Embryonic facial prominence (tissue), 1 donor: ENCODE measurements around the gene NEO1.

ENCODE experiments used
- DNase-seq: peaks from one replicate; pipeline ENCODE4 v3.0.0-alpha.2; 2016; ENCODE audit errors: extremely low spot score

Gene NEO1

GRCh38 chr15:73028831-73029451, 23.3 kb upstream of the NEO1 start:
- DNase-seq = no peak

GRCh38 chr15:73030122-73030679, 22.1 kb upstream of the NEO1 start:
- DNase-seq = no peak

- no peak for DNase-seq
These were observed 20.6 kb upstream of the NEO1 start for GRCh38 chr15:73031648-73032047.

DNA sequence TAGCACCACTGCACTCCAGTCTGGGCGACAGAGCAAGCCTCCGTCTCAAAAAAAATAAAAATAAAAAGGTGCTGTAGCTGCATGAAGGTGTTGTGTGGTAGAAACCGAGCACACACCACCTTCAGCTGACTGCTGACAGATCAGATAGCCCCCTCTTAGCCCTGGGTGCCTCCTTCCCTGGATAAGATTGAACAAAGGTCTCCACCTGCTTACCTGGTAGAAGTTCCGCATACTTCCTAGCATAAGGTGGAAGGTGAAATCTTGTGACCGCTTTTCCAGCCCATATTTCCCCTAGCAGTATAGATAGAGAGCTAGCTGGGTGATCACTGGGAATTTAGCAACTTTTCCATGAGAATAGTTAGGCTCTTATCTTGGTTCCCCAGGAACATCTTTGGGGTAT, 18.7 kb upstream of the NEO1 start:
- DNase-seq = no peak

DNA sequence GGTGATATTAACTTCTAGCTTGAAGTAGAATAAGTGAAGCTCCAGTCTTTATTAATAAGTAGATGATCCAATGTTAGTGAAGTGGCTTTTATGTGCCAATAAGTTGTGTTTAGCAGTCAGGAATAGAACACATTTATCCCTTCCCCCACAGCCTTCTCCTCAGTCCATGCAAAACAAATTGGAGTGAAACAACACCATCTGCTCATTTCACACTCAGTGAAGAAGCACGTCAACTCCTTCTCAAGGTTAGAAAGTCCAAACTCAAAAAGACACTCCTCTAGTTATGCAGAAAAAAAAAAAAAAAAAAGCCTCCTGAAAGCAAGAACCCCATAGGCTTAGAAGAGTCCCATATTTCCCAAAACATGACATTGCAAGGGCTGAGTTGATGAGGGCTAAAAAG, 18.0 kb upstream of the NEO1 start:
- no peak for DNase-seq

DNA sequence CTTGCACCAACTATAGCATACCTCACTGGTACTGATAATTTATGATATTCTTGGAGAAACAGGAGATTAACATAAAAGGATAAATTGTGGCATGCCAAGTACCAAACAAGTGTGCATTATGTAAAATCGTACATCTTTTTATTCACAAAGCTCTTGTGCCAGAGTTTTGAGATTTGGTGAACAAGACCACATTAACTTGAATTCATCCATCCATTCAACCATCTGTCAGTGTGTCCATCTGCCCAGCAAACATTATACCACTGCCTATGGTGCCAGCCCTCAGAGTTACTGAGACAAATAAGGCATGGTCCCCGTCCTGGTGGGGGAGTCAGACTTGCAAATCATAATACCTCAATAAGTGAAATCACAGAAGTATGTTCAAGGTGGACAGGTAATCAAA, 17.0 kb upstream of the NEO1 start:
- no peak for DNase-seq

DNA sequence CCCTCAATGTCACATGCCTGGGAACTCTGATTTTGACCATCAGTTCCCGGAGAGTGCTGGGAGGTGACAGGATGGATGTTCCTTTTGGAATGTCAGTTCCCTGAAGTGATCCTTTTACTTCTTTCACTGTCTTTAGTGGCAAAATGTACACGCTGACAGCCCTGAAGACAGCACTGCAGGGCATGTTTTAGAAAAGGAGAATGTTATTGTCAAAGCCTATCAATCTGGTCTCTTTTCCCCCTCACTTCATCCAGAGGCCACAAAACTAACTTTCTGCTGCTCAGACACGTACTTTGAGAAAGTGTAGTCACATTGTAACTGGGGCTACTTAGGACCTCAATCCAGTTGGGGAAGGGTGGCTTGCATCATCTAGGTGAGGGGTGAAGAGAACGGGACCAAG, 14.0 kb upstream of the NEO1 start:
- DNase-seq = no peak

DNA sequence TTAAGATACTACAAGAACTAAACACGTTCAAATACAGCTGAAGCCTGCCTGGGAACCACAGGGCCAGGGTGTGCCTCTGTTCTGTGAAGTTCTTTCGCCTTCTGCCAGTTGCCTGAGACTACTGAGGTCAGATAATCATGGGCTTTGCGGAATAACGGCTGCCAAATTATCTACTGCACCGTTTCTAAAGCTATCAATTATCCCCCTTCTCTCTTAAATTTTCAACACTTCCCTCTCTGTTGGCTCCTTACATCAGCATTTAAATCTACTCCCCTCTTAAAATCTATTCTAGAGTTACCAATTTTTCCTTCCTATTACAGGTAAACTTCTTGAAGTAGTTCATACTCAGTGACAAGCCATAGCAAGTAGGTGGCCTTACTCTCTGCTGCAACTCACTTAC, 6.2 kb upstream of the NEO1 start:
- DNase-seq = no peak

GRCh38 chr15:73047882-73048281, 4.4 kb upstream of the NEO1 start:
- DNase-seq = no peak

DNA sequence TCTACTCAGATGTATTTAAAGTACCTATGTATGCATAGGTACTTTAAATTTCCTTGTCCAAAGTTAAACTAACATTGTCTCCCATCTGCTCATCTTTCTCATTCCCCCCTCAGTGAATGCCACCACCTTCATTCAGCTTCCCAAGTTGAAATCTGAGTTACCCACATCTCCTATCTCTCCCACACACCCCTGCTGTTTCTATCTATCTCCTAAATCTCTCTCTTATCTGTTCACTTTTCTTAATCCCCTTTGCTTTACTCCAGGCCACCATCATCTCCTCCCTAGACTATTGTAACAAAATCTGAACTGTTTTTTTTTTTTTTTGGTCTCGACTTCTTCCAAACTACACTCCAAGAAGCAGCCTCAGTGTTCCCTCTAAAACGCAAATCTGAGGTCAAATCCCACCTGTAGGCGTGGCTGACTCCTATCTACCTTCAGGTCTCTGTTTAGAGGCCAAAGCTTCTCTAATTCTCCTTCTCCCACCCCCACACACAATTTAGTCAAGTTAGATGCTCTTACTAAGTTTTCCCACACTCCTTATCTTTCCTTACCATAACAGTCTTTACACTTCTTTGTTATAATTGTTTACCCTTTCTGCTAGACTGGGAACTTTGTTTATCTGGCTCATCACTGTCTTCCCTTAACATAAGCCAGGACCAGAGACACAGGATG, 3.5 kb upstream of the NEO1 start:
- no peak for DNase-seq

- DNase-seq = no peak
These were observed 2.6 kb upstream of the NEO1 start for GRCh38 chr15:73049564-73050215.

- DNase-seq = no peak
These were observed 1.5 kb upstream of the NEO1 start for GRCh38 chr15:73050561-73051295.

DNA sequence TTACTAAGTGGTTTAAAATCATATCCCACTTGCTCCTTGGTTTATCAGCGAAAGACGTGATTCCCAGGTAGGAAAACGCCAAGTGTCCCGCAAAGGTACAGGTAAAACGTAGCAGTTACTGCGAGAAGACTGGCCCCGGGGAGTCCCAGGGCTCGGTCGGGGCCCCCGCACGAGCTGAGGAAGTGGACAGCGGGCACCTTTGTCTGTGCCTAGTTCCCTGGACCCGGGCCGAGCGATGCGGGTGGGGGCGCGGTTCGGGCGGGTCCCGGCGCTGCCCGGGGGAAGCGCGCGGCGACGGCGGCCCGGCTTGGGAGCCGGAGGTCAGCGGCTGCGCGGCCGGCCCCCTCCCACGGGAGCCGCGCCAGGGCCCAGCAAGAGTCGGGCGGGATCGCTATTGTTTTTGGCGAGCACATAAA, 864 bp upstream of the NEO1 start:
- no peak for DNase-seq

DNA sequence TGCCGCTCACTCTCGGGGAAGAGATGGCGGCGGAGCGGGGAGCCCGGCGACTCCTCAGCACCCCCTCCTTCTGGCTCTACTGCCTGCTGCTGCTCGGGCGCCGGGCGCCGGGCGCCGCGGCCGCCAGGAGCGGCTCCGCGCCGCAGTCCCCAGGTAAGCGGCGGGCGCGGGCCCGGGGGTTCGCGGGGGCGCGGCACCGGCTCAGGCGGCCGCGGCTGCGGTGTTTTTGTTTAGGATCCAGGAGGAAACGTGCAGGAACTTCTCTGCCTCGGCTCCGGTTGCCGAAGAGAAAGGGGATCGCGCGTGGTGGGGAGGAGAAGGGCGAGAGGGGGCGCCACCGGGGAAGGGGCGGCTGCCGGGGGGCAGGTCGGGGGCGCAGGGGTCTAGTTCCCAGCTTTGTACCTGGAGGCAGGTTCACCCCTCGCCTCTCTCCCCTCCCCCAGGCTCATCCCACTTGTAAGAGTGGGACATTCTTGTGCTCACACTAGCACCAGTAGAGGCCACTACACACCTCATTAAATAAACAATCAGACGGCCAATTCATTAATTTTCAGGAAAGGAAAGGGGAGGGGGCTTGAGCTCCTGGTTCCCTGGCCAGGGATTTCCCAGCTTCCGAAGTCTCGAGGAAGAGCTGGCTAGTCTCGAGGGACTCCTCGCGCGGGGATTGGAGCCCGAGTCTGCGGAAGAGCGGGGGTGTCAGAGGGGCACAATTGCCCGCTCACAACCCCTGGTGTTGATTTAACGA, 562 bp downstream of the NEO1 start:
- DNase-seq = peak; percentile 47

GRCh38 chr15:73053398-73053723, 1.1 kb downstream of the NEO1 start:
- no peak for DNase-seq

- no peak for DNase-seq
These were observed 2.2 kb downstream of the NEO1 start for GRCh38 chr15:73054417-73054953.

GRCh38 chr15:73056460-73056859, 4.2 kb downstream of the NEO1 start:
- no peak for DNase-seq

DNA sequence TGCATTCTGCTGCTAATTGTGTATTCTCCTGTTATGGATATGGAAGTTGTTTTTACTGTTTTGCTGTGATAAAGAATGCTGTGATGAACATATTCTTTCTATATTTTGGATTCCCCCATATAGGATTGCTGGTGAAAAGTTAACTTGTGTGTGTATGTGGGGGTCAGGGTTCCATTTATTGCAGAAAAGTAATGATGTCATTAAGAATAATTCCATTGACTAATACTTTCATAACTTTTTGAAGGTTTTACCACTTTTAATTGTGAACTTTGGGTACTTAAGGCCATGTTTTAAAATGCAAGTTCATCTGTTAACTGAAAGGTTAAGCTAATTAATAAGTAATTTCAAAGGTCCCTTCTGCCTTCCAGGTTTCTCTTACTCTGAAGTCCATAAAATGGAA, 6.2 kb downstream of the NEO1 start:
- DNase-seq = no peak

DNA sequence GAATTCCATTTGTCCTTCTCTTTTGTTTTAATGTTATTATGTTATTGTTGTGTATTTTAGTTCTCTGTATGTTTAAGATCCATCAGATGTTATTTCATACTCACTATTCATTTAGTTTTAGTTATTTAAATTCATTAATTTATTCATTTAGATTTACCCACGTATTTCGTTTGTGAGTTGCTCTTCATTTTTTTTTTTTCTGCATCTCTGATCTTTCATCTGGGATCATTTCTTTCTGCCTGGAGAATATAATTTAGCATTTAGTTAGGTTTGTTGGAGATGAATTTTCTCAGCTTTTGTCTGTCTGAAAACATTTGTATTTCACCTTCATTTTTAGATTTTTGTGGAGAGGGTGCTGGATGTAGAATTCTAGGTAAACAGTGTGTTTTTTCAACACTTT, 12.9 kb downstream of the NEO1 start:
- DNase-seq = no peak

DNA sequence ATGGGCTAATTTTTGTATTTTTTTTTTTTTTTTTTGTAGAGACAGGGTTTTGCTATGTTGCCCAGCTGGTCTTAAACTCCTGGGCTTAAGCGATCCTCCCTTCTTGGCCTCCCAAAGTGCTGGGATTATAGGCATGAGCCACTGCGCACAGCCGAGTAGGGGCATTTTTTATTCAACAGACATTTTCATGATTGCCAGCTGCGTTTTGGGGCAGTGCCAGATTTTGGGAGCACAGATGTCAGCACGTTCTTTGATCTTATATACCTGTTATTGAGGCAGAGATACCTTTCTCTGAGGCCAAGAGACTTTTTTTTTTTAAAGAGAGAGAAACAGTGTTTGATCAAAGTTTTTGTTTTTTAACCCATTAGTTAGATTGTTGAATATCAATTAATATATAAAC, 16.8 kb downstream of the NEO1 start:
- DNase-seq = no peak

GRCh38 chr15:73072894-73073293, 20.6 kb downstream of the NEO1 start:
- DNase-seq = no peak

DNA sequence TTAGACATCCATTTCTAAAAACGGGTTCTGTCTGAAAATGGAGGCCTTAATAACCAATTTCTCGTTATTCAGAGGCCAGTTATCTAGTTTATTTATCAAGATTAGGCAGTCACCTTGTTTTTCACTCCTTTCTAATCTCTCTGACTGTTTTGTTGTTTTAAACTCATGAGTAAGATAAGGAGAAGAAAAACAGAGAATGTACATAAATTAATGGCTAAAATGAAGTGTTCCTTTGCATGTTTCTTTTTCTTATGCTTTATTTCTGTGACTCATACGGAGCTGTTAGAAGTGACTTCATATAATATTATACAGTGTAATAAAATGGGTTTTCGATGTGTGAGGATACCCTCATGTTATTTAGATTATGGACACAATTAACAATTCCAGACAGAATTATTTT, 22.0 kb downstream of the NEO1 start:
- DNase-seq = no peak
